GM21723 (cell line): Measurements from ENCODE around the gene AFF3.
"Not testable (repeated sequence)": the region's sequence is repeated elsewhere in the genome, so short reads cannot be mapped to it uniquely, and the experiment has no call there.

Source experiments
- ATAC-seq: cut with Tn5 transposase; IDR thresholded peaks from one replicate; pipeline ENCODE4 v1.9.1; 2021; ENCODE audit warnings: mild to moderate bottlenecking, moderate library complexity; ENCODE audit not compliant: unreplicated experiment

Gene AFF3

GRCh38 chr2:99689145-99689742 is 453.1 kb downstream of the AFF3 start:
- no peak for ATAC-seq

- no peak for ATAC-seq
Measured at GRCh38 chr2:99688699-99689098, 453.7 kb downstream of the AFF3 start.

GRCh38 chr2:99682275-99683060 is 459.9 kb downstream of the AFF3 start:
- no peak for ATAC-seq

- no peak for ATAC-seq
Measured at GRCh38 chr2:99680946-99681345, 461.4 kb downstream of the AFF3 start.

GRCh38 chr2:99679518-99679917 is 462.9 kb downstream of the AFF3 start:
- no peak for ATAC-seq

- ATAC-seq, result no peak
Measured at GRCh38 chr2:99678625-99679024, 463.8 kb downstream of the AFF3 start.

GRCh38 chr2:99677814-99678213 is 464.6 kb downstream of the AFF3 start:
- ATAC-seq, result no peak

- ATAC-seq, result no peak
Measured at GRCh38 chr2:99675130-99675661, 467.2 kb downstream of the AFF3 start.

GRCh38 chr2:99674090-99674489 is 468.3 kb downstream of the AFF3 start:
- ATAC-seq, result no peak

GRCh38 chr2:99672766-99673350 is 469.5 kb downstream of the AFF3 start:
- ATAC-seq, result no peak

- ATAC-seq, result no peak
Measured at GRCh38 chr2:99670768-99671734, 471.3 kb downstream of the AFF3 start.

GRCh38 chr2:99666256-99666655 is 476.1 kb downstream of the AFF3 start:
- ATAC-seq, result no peak

- no peak for ATAC-seq
Measured at GRCh38 chr2:99663641-99664040, 478.7 kb downstream of the AFF3 start.

GRCh38 chr2:99662761-99663341 is 479.5 kb downstream of the AFF3 start:
- no peak for ATAC-seq

GRCh38 chr2:99661761-99662160 is 480.6 kb downstream of the AFF3 start:
- not testable (repeated sequence) for ATAC-seq

- no peak for ATAC-seq
Measured at GRCh38 chr2:99660616-99661406, 481.6 kb downstream of the AFF3 start.

GRCh38 chr2:99659874-99660273 is 482.5 kb downstream of the AFF3 start:
- ATAC-seq, result no peak

- ATAC-seq, result no peak
Measured at GRCh38 chr2:99657691-99658258, 484.6 kb downstream of the AFF3 start.

GRCh38 chr2:99656994-99657393 is 485.4 kb downstream of the AFF3 start:
- ATAC-seq, result no peak
